Endothelial cell of umbilical vein (primary cell): ENCODE measurements around the gene RAB4B. TPM values are rescaled to one million over a fixed set of nuclear protein-coding genes. Genes with fewer than 3 reads are reported as not detected.

Source experiments
- BruUV-seq: library from RNA; stranded (reverse); fragments of 400-500 nt; replicated peaks from 2 replicates; lab custom pipeline; 2021; lab: Mats Ljungman, UMichigan
- CTCF ChIA-PET: fragments of 300-600, 350-600 bp; sonication (Branson Sonifier 250); formaldehyde crosslinking; loops from one replicate; lab custom pipeline; 2021; ENCODE audit warnings: antibody characterized with exemption, inconsistent platforms; lab: Charles Lee
- POLR2A ChIA-PET: fragments of 300-600, 350-600 bp; sonication (Branson Sonifier 250); formaldehyde crosslinking; loops from one replicate; lab custom pipeline; 2021; ENCODE audit warnings: antibody characterized with exemption, inconsistent platforms; lab: Charles Lee
- DNase-seq: peaks from one replicate; pipeline ENCODE4 v3.0.0-alpha.2; 2011; ENCODE audit warnings: low read depth, low spot score
- FAIRE-seq: peaks from 2 replicates; lab custom pipeline; 2011; peaks lifted over from hg19 to GRCh38; lab: Jason Lieb, UNC
- H2AFZ ChIP-seq: 2 replicates; pipeline ENCODE4 v1.6.0; 2012; ENCODE audit warnings: low read depth, low read length, control low read depth, inconsistent platforms
- H3K27ac ChIP-seq: 2 replicates; pipeline ENCODE4 v1.5.1; 2011; ENCODE audit warnings: low read depth, mild to moderate bottlenecking, control low read depth, low read length, moderate library complexity; ENCODE audit not compliant: insufficient read depth
- H3K27me3 ChIP-seq, 2 experiments: 2 replicates each; pipeline versions ENCODE4 v1.6.0 to v1.6.1; 2011; ENCODE audit warnings: low read length in 2 of 2, mixed read lengths in 1 of 2; ENCODE audit not compliant: control insufficient read depth in 2 of 2, insufficient read depth in 2 of 2
- H3K36me3 ChIP-seq, 2 experiments: 2 replicates in 1 of 2; 3 replicates in 1 of 2; pipeline ENCODE4 v1.5.1; 2011; ENCODE audit warnings: low read length in 2 of 2, mild to moderate bottlenecking in 1 of 2, moderate library complexity in 1 of 2; ENCODE audit not compliant: control insufficient read depth in 2 of 2, insufficient read depth in 2 of 2; ENCODE audit errors: extremely low read depth in 1 of 2
- H3K4me1 ChIP-seq: 3 replicates; pipeline ENCODE4 v1.5.1; 2011; ENCODE audit warnings: mild to moderate bottlenecking, low read length; ENCODE audit not compliant: control insufficient read depth, insufficient read depth; ENCODE audit errors: extremely low read depth
- H3K4me2 ChIP-seq: 2 replicates; pipeline ENCODE4 v1.6.1; 2011; ENCODE audit warnings: low read length, control low read depth, mixed read lengths; ENCODE audit not compliant: insufficient read depth
- H3K4me3 ChIP-seq, 3 experiments: fragments of 200-600 bp in 1 of 3; sonication (generic), shearing (Covaris generic) in 1 of 3; replicated peaks in 1 of 3; 2 replicates each; pipeline ENCODE4 v1.5.1; 2011 to 2016; ENCODE audit warnings: control low read depth in 3 of 3, low read length in 3 of 3, mild to moderate bottlenecking in 2 of 3, inconsistent platforms in 1 of 3, low read depth in 1 of 3, moderate library complexity in 1 of 3; ENCODE audit not compliant: insufficient read depth in 1 of 3
- H3K79me2 ChIP-seq: 2 replicates; pipeline ENCODE4 v1.6.0; 2012; ENCODE audit warnings: low read length, inconsistent platforms; ENCODE audit not compliant: control insufficient read depth, insufficient read depth
- H3K9ac ChIP-seq: replicated peaks from 2 replicates; pipeline ENCODE3; 2011; ENCODE audit warnings: low read length, control low read depth; ENCODE audit not compliant: insufficient read depth; ENCODE audit errors: extremely low read depth
- H3K9me1 ChIP-seq: replicated peaks from 3 replicates; pipeline ENCODE4 v1.6.0; 2011; ENCODE audit warnings: mild to moderate bottlenecking, low read length; ENCODE audit not compliant: control insufficient read depth, insufficient read depth; ENCODE audit errors: extremely low read depth
- H3K9me3 ChIP-seq: replicated peaks from 2 replicates; pipeline ENCODE4 v1.5.1; 2012; ENCODE audit warnings: low read length, inconsistent platforms; ENCODE audit not compliant: control insufficient read depth, insufficient read depth
- H4K20me1 ChIP-seq: replicated peaks from 2 replicates; pipeline ENCODE3; 2011; ENCODE audit warnings: mild to moderate bottlenecking, low read length; ENCODE audit not compliant: control insufficient read depth, insufficient read depth; ENCODE audit errors: extremely low read depth
- FOS ChIP-seq: IDR thresholded peaks from 2 replicates; pipeline ENCODE4 v1.6.1; 2011; ENCODE audit warnings: mild to moderate bottlenecking, low read length, moderate library complexity, borderline replicate concordance; ENCODE audit not compliant: insufficient read depth
- GATA2 ChIP-seq: IDR thresholded peaks from 2 replicates; pipeline ENCODE4 v1.7.0; 2011; ENCODE audit warnings: low read depth, mild to moderate bottlenecking, moderate library complexity, mixed read lengths, low read length; ENCODE audit not compliant: insufficient read length, insufficient read depth
- JUN ChIP-seq: IDR thresholded peaks from 2 replicates; pipeline ENCODE4 v1.6.1; 2011; ENCODE audit warnings: borderline replicate concordance, low read depth; ENCODE audit not compliant: insufficient read length, insufficient read depth
- MAX ChIP-seq: IDR thresholded peaks from 2 replicates; pipeline ENCODE4 v1.6.1; 2011; ENCODE audit not compliant: insufficient read depth, insufficient read length
- POLR2A ChIP-seq: IDR thresholded peaks from 2 replicates; pipeline ENCODE4 v1.6.1; 2012; ENCODE audit warnings: low read depth, mild to moderate bottlenecking, control low read depth, low read length
- POLR2AphosphoS5 ChIP-seq: IDR thresholded peaks from 2 replicates; pipeline ENCODE4 v1.6.1; 2012; ENCODE audit warnings: low read depth, mild to moderate bottlenecking, control low read depth, low read length, moderate library complexity; ENCODE audit not compliant: insufficient read depth
- dilution Hi-C: fragments of 300-500 bp; cut with MboI; formaldehyde crosslinking; loops from one replicate; pipeline ENCODE4 v1.15.0; 2019; ENCODE audit warnings: low sequenced_read_pairs; ENCODE audit not compliant: extremely low pct_ligation_motif_present
- intact Hi-C: fragments of 100-400 bp; cut with micrococcal nuclease; formaldehyde crosslinking; loops from one replicate; pipeline ENCODE4 v1.10.0; 2022
- polyA plus RNA-seq, 4 experiments: library from polyadenylated mRNA; depleted of rRNA in 3 of 4; stranded (reverse) in 3 of 4; unstranded in 1 of 4; fragments of >200 nt; gene quantifications; 2 replicates each; pipeline versions ENCODE4 v1.2.1 to v1.2.3, GENCODE V29; 2011 to 2012; ENCODE audit warnings: missing spikeins in 1 of 4
- total RNA-seq: library from RNA; stranded (reverse); gene quantifications from 2 replicates; pipeline ENCODE4 v1.2.3, GENCODE V29; 2021
- TF ChIP-seq, protein P1 (sequence below), 2 donors: IDR thresholded peaks; 1 replicate in 1 of 2; 2 replicates in 1 of 2; pipeline ENCODE4 v1.5.1; 2011; ENCODE audit warnings: low read length in 2 of 2, mild to moderate bottlenecking in 2 of 2, moderate library complexity in 2 of 2, control low read depth in 1 of 2, inconsistent platforms in 1 of 2, low read depth in 1 of 2; ENCODE audit not compliant: insufficient read depth in 1 of 2; ENCODE audit errors: extremely low read depth in 1 of 2

The RAB4B gene
- total and polyA plus RNA-seq, 2 donors (not counting 3 experiments of a cell fraction or from before 2014, with no cell fraction given): 33.6 to 61.0 TPM

GRCh38 chr19:40807147-40808020 lies 29.3 kb downstream of the RAB4B start:
- Histone ChIP-seq H3K4me2 (no peak overlapping the region), H4K20me1 (no peaks in the 10 kb centered on the region), H3K4me3 (no peak overlapping the region), H3K27ac (no peak overlapping the region), H3K4me1 (peaks cover 57% of the 10 kb centered on the region), H3K9me1 (no peaks in the 10 kb centered on the region), H3K9me3 (no peaks in the 10 kb centered on the region), H2AFZ (no peak overlapping the region), H3K36me3 (peaks cover 9 to 34% of the 10 kb centered on the region in 2 experiments), H3K79me2 (peaks cover 57% of the 10 kb centered on the region), H3K9ac (no peak overlapping the region), H3K27me3 (peaks cover 0 to 3% of the 10 kb centered on the region in 2 experiments)
- DNase-seq: no peak
- FAIRE-seq: no peak
- POLR2A ChIA-PET: interaction anchor here (1.0 to 2.0 kb wide), 5 partner anchors 9 to 144 kb away, joined by 3 to 5 read pairs (median 4); partner anchors contain the start of genes ACTMAP, EGLN2, RAB4B and SNRPA
- dilution Hi-C loops: no loop called here
- CTCF ChIA-PET: interaction anchor here (0.7 to 3.9 kb wide), 22 partner anchors 8 to 342 kb away, joined by 3 to 70 read pairs (median 4); partner anchors contain the start of genes ACTMAP, BLVRB, COQ8B and EGLN2
- intact Hi-C loops: loop anchor here (1.0 to 10.0 kb wide), 2 partner anchors 117 to 363 kb away; partner anchors contain the start of genes NUMBL and SERTAD3
- TF ChIP-seq MAX: no peak
- no peak for TF ChIP-seq POLR2AphosphoS5
- TF ChIP-seq FOS: no peak
- TF ChIP-seq GATA2: no peak
- TF ChIP-seq, protein P1, sequence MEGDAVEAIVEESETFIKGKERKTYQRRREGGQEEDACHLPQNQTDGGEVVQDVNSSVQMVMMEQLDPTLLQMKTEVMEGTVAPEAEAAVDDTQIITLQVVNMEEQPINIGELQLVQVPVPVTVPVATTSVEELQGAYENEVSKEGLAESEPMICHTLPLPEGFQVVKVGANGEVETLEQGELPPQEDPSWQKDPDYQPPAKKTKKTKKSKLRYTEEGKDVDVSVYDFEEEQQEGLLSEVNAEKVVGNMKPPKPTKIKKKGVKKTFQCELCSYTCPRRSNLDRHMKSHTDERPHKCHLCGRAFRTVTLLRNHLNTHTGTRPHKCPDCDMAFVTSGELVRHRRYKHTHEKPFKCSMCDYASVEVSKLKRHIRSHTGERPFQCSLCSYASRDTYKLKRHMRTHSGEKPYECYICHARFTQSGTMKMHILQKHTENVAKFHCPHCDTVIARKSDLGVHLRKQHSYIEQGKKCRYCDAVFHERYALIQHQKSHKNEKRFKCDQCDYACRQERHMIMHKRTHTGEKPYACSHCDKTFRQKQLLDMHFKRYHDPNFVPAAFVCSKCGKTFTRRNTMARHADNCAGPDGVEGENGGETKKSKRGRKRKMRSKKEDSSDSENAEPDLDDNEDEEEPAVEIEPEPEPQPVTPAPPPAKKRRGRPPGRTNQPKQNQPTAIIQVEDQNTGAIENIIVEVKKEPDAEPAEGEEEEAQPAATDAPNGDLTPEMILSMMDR (IDR thresholded peaks at IDR 0.05; ENCODE audit: extremely low read depth in 1 of 2, insufficient read depth in 1 of 2, low read depth in 1 of 2, low read length in 2 of 2): peak; percentile 11 to 33
- TF ChIP-seq POLR2A: no peak
- no peak for TF ChIP-seq JUN
- BruUV-seq: no TSS peak
